DMS53 treated with DMSO at 0.1 percent for 48 hours (cell line): Measurements from ENCODE around the gene TEX53.

Experiments
- DNase-seq: peaks from one replicate; lab custom pipeline; 2025; ENCODE audit not compliant: unreplicated experiment; lab: John Stamatoyannopoulos, UW

TEX53 gene

DNA sequence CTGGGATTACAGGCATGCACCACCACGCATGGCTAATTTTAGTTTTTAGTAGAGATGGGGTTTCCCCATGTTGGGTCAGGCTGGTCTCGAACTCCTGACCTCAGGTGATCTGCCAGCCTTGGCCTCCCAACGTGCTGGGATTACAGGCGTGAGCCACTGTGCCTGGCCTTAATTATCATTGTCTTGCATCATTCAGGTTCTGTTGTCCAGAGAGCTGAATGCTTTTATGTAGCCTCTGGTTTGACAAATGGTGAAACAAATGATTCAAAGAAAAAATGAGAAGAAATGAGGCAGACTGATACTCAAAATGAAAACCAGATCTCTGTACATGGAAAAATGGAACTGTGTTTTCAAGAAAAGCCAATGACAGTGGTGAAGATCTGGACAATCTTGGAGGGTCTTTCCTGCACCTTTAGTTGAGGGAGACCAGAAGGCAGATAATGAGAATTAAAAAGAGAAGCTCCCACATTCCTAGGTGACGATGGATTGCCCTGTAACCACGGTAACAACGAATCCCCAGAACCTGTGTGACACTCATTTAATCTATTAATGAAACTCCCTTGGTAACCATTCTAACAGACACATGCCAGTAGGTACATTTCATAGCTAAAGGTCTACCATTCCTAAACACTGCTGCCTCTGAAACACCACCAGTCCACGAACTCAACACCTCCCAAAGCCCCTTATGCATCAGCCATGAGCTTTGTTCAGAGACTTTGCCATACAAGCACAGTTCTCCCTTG, 22.8 kb upstream of the TEX53 start:
- DNase-seq = no peak

DNA sequence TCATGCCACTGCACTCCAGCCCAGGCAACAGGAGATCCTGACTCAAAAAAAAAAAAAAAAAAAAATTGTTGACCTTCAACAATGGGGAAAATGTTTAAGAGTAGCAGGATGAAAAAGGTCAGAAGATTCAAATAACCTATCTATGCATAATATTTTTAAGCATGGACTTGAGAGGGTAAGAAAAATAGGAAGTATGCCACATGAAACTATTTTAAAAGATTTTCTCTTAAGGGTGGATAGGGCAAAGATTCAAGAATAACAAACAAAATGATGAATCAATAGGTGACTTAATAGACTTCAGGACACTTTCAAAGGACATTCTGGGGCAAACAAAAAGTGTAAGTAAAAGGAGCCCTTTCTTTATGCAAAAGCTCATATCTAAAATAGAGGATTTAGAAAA, 21.2 kb upstream of the TEX53 start:
- DNase-seq = no peak

DNA sequence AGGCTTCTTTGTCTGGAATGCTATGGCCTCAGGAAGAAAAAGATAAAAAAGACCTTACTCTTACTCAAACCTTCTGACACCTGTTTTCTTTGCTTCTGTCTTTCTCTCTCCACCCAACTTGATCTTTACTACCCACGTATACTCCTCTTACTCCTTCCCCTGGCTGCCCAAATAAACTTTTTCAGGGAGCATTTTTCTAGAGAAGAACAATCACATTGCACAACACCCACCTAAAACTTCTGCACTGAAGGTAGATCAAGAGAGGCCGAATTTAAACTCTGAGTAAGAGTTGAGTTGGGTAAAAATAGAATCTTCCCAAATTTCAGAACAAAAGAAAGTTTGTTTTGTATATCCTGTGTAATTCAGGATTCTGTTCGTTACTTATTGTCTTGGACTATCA, 20.5 kb upstream of the TEX53 start:
- no peak for DNase-seq

DNA sequence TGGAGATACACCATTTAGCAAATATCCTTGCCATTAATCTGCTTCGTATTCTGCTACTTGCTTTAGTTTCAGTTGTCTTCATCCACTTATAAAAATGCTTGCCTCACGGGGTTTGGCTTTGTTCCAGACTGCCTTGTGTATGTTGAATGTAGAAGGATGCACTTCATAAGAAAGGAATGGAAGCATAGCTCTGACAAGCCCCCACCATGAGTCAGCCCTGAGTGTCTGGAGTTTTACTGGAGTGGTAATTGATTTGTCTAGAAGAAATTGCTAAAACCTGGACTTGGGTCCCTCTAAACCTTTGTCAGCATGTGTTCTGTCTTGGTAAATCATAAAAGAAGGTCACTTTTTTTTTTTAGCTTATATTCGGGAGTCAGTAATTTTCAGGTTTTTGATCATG, 19.8 kb upstream of the TEX53 start:
- peak; percentile 49 for DNase-seq

DNA sequence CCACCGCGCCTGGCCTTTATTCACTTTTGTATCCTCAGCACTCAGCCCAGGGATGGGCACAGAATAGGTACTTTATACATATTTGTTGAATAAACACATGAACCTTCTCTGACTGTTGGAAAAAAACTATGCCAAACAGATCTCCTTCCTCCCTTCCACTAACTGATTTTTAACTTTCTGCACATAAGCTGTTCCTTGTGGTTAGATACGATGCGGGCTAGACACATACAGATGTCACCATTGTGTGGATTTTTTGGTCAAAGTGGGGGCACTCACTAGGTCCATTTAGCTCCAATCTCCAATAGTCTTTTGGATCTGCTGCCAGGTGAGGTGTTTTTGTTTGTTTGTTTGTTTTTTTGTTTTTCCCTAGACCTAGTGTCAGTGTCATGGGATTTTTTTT, 19.3 kb upstream of the TEX53 start:
- no peak for DNase-seq

DNA sequence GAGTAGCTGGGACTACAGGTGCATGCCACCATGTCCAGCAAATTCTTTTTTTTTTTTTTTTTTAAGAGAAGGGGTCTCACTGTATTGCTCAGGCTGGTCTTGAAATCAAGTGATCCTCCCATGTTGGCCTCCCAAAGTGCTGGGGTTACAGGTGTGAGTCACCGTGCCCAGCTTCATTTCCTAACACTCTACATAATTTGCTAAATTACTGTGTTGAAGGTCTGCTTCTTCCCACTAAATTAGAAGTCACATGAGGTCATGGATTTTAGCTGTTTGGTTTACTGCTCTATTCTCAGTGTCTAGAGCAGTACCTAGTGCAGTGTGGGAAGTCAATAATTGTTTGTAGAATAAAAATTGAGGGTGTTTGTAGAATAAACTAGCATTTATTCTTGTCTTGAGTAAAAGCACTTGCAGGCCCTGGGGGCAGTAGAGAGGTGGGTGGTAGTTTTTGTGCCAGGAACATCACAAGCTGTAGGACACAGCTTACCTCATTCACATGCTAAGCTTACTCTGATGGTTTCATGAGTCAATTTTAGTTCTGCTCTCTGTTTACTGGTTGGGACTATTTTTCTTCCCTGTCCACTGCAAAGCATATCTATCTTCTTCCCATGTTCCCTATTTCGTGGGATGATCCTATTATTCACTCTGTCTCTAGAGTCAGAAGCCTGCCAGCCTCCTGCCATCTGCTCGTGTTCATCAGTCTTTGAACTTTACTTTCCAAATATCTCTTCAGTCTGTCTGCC, 17.4 kb upstream of the TEX53 start:
- no peak for DNase-seq

DNA sequence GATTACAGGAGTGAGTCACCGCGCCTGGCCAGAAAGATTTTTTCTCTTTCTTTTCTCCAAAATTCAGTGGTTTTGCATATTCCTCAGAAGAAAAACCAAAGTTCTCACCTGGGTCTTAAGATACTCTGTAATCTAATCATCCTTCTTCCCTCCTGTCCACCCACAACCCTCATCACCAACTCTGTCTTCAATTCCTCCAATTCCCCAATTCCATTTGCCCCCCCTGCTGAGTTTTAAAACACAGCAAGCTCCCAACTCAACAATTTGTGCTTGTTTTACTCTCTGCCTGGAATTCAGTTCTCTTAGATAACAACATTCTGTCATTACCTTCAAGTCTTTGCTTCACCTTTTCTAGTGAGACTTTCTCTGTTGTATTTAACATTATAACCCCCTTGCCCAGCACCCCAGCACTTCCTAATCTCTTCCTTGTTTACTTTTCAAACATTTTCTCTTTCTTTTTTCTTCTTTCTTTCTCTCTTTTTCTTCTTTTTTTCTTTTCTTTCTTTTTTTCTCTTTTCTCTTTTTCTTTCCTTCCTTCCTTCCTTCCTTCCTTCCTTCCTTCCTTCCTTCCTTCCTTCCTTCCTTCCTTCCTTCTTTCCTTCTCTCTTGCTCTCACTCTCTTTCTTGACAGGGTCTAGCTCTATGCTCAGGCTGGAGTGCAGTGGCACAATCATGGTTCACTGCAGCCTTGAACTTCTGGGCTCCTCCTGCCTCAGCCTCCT, 16.6 kb upstream of the TEX53 start:
- DNase-seq = no peak

DNA sequence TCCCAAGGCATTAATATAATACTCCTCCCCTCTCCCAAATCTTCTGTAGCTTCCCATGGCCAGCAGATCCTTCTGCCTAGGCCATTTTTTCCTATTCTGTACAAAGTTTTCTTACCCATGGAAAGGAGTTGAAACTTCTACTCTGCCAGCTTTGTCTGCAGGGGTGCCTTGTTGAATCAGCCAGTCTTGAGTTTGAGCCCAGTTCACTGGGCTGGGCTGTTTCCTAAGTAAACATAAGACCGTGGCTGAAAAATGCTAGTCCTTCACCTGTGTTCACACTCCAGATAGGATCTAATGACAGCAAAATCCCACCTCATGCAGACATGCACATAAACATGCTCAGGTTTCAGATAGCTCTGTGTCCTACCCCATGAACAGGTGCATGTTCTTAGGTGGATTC, 14.0 kb upstream of the TEX53 start:
- DNase-seq = peak; percentile 4

DNA sequence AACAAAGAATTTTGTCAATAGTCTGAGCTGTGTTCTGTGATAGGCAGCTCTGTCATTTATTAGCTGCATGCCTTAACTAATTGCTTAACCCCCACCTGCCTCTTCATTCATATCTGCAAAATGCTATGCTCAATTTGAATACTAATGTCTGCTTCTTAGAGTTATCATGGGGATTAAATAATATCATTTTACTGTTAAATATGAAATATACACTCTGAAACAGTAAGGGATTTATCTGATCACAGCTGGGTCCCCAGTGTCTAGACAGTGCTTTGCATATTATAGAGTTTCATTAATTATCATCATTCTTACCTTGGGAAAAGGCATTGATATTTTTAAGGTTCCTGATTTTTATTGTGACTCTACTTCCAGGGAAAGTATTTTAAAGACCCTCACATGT, 12.4 kb upstream of the TEX53 start:
- no peak for DNase-seq

DNA sequence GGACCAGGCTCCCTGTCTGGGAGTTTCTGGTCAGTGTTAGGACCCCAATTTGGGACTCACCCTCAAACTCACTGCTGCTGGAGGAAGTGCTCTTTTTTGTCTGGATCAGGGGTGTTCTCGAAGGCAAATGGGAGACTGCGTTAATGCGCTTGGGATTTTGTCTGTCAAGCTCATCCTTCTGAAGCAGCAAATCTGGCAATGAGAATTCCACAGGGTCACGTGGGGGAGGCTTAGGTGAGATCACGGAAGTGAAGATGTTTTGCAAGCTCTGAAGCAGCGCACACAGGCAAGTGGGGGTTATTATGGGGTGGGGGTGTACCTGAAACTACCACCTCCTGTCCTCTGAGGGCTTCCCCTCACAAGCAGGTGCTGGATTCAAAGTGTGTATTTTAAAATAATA, 10.5 kb upstream of the TEX53 start:
- DNase-seq = no peak

DNA sequence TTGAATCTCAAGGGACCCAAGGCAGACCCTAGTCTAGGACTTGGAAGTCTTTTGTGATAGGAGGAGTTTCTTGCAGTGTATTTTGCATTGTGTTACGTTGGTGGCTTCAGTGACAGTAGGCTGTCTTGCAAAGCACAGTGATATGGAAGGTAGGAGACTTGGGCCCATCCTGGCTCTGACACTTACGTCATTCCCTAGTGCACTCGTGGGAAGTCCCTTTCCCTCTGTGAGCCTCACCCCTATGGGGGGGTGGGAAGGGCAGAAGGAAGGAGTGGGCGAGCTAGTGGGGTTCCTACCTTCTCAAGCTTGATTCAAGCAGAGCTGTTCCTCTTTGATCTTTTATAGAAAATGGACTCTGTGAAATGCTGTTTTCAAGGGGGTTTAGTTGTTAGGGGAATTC, 9.2 kb upstream of the TEX53 start:
- DNase-seq = no peak

DNA sequence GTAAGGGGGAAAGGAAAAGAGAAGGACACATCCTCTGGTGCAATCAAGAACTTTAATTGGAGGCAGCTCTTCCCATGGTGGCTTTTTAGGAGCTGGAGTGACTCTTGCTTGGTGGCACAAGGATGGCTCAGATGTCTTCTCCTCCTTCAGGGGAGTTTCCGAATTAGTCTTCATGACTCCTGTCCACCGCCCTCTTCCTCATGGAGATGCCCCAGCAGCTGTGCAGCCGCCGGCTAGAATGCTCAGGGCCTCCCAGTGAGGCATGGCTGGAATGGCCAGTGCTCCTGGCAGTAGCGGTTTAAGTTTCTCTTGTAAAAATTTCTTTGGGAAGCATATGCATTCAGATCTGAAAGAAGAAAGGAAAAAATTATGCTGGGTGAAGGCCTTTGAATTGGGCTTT, 8.8 kb upstream of the TEX53 start:
- no peak for DNase-seq

DNA sequence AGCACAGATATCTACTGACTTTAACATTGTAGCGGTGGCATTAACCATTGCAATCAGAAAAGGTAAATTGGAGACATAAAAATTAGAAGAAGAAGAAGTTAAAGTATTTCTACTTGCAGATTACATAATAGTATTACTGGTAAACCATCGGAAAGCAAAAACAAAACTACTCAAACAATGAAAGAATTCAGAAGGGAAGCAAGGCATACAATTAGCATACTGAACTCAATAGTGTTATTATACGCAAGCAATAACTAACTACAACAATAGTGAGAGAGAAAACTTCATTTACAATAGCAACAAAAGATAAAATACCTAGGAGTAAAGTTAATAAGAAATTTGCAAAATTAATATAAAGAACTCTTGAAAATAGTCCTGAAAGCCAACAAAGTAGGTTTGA, 6.6 kb upstream of the TEX53 start:
- DNase-seq = no peak

DNA sequence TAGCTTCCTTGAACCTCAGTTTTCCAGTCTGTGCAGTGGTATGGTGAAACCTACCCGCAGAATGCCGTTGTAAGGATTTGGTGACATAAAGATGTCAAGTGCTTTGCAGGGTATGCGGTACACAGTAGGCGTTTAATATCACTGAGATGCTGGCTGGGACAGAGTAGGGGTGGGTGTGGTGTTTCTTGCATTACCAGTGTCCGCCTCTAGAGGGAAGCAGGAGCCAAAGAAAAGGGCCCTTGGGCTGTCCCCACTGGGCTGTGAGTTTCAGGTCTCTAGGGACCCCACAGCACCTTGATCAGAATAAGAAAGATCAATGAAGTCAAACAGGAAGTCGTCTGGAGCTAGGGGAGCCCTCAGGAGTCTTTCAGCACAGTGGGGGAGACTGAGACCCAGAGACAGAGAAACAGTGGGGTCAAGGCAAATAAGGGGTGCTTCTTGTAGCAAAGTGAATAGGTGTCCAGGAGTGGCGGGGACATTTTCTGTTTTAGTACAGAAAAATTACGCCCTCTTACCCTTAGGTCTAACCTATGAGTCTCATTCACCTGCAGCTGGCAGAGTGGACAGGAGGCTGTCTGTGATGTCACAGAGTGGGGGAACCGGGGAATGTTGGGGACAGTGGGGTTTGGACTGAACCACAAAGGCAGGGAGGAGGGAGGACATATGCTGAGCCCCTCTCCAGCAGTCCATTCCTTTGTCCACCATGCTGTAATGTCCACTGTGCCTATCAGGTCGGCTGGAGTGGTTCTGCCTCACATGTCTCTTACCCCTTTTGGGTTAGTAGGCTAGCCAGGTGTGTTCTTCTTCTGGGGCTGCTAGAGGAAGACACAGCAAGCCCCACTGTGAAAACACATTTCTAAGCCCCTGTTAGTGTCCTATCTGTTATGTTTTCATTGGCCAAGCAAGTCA, 4.7 kb upstream of the TEX53 start:
- peak; percentile 27 for DNase-seq

DNA sequence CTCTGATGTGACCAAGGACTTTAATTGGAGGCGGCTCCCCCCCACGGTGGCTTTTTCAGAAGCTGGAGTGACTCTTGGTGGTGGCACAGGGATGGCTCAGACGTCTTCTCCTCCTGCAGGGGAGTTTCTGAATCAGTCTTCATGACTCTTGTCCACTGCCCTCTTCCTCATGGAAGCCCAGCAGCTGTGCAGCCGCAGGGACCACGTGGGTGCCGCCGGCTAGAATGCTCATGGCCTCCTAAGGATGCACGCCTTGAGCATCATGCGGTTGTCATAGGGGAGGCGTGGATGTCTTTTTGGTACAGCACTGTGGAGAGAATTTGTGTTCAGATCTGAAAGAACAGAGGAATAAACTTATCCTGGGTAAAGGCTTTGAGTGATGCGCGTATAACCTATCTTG, 1.3 kb downstream of the TEX53 start:
- no peak for DNase-seq

DNA sequence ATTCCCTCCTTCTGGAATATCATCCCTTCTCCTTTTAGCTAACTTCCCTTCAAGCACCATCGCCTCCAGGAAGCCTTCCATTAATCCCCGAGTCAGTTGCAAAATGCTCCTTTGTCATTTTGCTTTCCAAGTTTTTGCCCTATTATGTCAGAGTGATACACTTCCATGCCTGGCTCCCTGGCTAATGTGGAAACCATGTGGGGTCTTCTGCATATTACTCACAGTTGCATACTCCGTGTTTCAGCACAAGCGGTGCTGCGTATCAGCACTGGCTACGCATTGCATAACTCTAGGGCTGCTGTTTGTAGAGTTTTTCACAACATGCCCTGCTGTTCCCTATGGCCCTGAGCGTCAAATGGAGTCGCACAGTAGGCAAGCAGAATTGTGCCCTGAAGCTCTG, 1.9 kb downstream of the TEX53 start:
- no peak for DNase-seq

DNA sequence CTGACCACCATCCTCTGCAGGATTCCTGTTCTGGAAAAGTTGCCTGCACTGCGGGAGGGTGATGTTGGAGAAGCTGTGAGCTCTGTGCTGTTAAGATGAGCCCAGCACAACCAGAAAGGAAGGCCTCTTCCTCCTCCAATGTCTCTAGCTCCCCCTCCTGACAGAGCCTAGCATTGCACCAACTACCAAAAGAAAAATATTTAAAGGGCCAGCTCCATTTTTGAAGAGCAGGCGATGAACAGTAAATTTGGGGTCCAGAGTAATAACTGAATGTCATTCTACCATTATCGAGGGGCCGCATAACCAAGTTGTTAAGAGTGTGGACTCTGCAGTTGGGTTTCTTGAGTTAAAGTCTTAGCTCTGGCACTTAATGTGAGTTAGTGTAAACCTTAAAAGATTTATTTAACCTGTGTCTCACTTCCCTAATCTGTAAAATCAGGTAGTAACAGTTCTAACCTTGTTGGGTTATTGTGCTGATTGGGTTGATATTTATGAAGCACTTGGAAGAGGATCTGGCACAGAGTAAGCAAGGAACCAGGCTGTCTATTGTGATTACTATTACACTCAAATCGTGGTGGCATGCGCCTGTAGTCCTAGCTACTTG, 3.9 kb downstream of the TEX53 start:
- peak; percentile 43 for DNase-seq

DNA sequence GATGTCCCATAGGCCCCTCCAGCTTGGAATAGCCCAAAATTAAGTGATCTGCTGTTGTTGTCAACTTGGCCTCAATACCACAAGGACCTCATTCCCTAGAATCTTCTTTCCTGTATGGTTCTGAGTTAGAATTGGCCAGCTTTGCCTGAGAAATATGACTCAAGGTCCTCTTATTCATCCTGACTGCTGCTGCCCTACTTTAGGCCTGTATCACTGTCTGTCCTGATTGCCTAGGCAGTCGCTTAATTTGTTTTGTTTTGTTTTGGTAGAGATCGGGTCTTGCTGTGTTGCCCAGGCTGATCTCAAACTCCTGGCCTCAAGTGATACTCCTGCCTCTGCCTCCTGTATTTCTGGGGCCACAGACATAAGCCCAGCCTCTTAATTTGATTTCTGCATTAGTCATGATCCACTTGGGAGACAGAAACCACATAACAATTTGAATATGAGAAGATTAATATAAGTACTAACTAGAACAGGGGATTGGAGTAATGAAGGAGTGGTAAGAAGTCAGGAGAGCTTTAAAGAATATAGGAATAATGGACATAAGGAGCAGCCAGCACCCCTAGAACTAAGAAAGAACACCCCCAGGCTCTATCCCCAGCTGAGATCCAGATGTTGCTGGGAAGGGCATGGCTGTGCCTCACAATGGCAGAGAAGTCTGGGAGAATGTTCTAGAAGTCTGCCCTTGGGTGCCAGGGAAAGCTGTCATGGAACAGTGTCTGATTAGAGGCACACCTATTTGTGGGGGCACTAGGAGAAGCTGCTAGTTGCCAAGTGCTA, 4.6 kb downstream of the TEX53 start:
- no peak for DNase-seq

DNA sequence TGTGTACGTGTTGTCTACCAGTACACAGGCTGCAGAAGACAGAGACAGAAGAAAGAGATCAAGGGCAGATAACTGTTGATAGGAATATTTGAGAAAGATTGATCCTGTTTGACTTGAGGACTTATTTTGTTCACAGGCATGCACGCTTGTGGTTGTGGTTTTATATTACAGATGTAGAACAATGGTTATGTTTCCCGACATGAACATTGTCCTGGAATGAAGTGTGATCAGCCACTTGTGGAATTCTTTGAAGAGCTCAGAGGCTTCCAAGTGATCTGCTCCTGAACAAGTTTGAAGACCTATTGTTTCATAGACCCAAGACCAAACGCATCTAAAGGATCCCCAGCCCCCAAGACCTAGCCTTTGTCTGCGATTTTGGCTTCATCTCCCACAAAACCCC, 13.7 kb downstream of the TEX53 start:
- no peak for DNase-seq

DNA sequence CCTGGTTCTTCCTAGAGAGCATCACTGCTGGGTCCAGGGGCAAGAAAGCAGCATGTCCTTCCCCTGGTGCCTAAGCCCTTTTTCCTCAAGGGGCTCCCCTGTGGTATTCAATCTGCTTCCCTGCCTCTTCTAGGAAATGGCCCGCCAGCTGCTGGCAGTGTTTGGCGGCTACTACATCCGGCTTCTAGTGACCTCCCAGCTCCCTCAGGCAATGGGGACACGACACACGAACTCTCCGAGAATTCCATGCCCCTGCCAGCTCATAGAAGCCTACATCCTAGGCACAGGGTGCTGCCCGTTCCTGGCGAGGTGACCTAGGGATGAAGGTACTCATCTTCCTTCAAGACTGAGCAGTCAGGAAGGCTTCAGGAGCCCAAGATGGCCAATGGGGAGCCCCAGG, 14.6 kb downstream of the TEX53 start:
- DNase-seq = no peak
